HG03175 (cell line): ENCODE data around the gene FAM13A.

Experiments
- ATAC-seq: cut with Tn5 transposase; IDR thresholded peaks from one replicate; pipeline ENCODE4 v1.9.1; 2021; ENCODE audit warnings: mild to moderate bottlenecking, moderate library complexity; ENCODE audit not compliant: unreplicated experiment

The FAM13A gene

GRCh38 chr4:88818631-88819470, 238.1 kb downstream of the FAM13A start:
- no peak for ATAC-seq

GRCh38 chr4:88817740-88818139, 239.2 kb downstream of the FAM13A start:
- no peak for ATAC-seq

- no peak for ATAC-seq
Measured at GRCh38 chr4:88816360-88816759, 240.6 kb downstream of the FAM13A start.

GRCh38 chr4:88814043-88814617, 242.9 kb downstream of the FAM13A start:
- ATAC-seq = no peak

DNA sequence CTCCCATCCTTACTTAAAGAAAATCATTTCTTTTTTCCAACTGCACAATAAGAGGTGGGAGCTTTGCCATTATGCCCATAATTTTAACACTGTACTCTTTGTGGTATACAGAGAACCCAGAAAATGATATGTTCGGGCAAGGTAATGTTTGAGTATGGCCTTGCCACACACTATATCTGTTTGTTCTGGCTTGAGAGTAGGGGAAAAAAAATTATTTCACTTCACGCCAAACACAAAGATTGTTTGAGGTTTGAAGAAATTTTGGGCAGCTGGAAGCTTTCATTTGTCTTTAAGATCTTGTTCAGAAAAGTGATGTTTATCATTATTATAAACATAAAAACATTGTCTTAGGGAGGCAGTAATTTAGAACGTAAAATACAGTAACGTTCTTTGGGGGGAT, 244.0 kb downstream of the FAM13A start:
- no peak for ATAC-seq

GRCh38 chr4:88812420-88812819, 244.6 kb downstream of the FAM13A start:
- ATAC-seq = no peak

DNA sequence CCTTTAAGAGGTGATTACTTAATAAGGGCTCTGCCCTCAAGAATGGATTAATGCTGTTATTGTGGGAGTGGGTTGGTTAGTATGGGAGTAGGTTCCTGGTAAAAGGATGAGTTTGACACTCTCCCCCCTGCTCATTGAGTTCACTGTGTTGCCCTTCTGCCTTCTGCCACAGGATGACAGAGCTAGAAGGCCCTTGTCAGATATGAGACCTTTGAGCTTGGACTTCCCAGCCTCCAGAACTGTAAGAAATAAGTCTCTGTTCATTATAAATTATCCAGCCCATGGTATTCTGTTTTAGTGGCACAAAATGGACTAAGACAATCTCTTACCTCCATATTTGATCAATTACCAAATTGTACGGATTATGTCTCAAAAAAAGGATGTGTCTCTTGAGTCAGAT, 245.1 kb downstream of the FAM13A start:
- no peak for ATAC-seq

- ATAC-seq = no peak
Measured at GRCh38 chr4:88810325-88810724, 246.7 kb downstream of the FAM13A start.

GRCh38 chr4:88809576-88810219, 247.3 kb downstream of the FAM13A start:
- ATAC-seq = no peak

DNA sequence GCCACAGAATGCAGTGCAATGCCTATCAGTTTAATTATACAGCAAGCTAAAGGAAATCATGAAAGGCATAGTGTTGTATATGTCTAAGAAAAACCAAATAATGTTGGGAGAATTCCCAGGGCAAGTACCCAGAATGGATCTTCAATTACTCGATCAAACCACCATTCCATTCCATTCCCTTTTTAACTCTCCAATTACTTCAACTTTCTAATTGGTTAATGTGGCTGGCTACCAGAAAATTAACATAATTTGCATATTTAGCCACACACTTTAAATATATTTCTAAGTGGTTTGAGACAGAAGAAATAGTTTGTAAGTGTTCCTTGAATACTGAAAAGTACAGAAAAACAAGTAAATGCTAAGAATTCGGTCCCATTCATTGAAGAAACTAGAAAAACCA, 247.9 kb downstream of the FAM13A start:
- no peak for ATAC-seq

- no peak for ATAC-seq
Measured at GRCh38 chr4:88807499-88807898, 249.5 kb downstream of the FAM13A start.

DNA sequence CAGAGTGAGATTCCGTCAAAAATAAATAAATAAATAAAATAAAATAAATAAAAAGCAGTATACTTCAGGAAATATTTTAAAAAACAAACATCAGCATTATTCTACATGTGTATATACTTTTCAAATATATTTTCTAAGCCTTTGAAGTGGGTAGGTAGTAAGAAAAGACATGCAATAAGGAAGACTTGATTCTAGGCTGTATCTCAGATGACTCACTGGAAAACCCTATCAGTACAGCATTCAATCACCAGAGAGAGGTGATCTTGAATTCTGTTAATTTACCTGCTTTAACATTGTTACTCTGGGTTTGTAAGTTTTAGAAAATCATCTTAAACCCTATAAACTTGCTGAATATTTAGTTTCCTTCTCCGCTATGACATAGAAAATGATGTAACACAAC, 252.8 kb downstream of the FAM13A start:
- ATAC-seq = no peak

DNA sequence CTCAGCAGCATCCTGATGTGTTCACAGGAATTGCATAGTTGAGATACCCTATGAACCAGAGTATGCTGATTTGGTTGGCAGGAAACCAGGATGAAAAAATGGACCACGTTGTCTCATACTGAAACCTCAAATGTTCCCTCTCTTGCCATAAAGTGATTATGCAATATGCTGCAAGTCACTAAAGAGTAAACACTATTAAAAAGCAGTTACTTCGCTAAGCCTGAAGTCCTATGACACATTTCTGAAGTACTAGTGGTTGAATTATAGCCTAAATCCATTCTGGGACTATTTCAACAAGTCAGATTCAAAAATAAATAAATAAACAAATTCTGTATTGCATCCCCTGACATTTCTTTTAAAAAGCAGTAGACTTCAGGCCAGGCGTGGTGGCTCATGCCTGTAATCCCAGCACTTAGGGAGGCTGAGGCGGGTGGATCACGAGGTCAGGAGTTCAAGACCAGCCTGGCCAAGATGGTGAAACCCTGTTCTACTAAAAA, 253.3 kb downstream of the FAM13A start:
- peak; percentile 80 for ATAC-seq

- no peak for ATAC-seq
Measured at GRCh38 chr4:88802585-88803286, 254.2 kb downstream of the FAM13A start.

DNA sequence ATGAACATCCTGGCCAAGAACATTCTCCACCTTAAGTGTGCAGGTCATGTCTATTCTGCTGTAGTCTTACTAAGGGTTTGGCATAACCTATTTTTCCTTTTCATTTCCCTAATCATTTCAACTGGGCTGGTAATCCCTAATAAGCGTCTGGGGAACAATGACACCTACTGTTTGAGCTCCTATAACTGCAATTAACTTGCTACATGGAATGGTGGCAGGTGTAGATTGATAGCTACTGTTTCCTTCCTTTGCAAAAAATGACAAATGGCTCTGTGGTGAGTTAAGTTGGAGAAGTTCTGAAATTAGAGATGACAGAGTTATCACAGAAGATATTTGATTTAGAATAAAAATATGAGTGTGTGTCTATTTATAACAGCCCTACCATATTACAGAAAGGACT, 254.8 kb downstream of the FAM13A start:
- no peak for ATAC-seq

- no peak for ATAC-seq
Measured at GRCh38 chr4:88799900-88800299, 257.1 kb downstream of the FAM13A start.

GRCh38 chr4:88797725-88798124, 259.3 kb downstream of the FAM13A start:
- no peak for ATAC-seq

- ATAC-seq = no peak
Measured at GRCh38 chr4:88796545-88796944, 260.4 kb downstream of the FAM13A start.

GRCh38 chr4:88794952-88795351, 262.0 kb downstream of the FAM13A start:
- no peak for ATAC-seq

DNA sequence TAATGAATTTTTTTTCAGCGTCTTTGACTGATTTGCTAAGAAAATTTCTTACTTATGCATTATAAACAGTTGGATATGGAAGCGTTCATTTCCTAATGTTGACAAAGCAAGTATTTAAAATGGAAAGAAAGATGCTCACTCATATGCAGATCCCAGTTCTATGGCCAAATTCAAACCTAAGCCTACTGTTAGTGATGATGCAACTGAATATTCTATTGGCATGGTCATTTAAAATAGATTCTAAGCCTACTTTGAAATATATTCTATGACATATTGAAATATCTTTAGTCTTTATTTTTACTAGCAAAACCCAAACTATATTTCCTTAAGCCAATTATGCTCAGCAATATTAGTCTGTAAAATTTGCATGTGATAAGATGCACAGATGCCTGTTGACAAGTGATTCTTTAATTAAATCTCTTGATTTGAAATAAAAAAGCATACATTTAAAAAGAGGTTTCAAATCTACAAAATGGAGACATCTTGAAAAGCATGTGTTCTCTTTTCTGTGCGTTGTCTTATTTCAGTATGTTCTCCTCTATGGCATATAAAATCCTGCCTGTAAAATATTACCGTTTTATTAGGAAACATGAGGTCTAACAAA, 262.8 kb downstream of the FAM13A start:
- ATAC-seq = no peak

GRCh38 chr4:88793475-88793874, 263.5 kb downstream of the FAM13A start:
- ATAC-seq = peak; percentile 55
